ENCODE data around the gene LDHB. TPM values are rescaled to one million over a fixed set of nuclear protein-coding genes. Genes with fewer than 3 reads are reported as not detected.

Gene LDHB
- total RNA-seq, 1 experiment from 2014 or later = 1,454 TPM

DNA sequence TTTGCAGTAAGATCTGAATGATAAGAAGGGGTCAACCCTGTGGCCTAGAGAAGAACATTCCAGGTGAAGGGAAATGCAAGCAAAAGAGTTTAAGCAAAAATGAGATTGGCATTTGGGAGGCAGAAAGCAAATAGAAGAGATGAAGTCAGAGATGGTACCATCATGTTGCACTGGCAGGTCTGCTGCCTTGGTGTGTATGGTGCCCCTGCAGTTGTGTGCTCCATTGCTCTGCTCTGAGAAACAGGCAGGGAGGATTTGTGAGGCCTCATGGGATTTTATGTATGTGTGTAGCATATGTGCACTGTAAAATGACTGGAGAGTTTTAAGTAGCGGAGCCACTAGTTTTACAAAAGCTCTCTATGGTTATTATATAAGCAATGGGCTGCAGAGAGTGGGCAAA lies 6.6 kb downstream of the LDHB start:
- Histone ChIP-seq H3K36me3 (ENCODE audit: control insufficient read depth in 1 of 2, insufficient read depth in 2 of 2, low read length in 2 of 2) (peaks cover 73 to 92% of the 10 kb centered on the region in 2 experiments), H3K4me2 (ENCODE audit: low read length) (no peak overlapping the region), H3K9me2 (ENCODE audit: insufficient read depth) (no peaks in the 10 kb centered on the region), H3K27me3 (ENCODE audit: insufficient read depth, low read length) (no peaks in the 10 kb centered on the region), H3K79me2 (ENCODE audit: insufficient read depth, low read length) (peaks cover 99% of the 10 kb centered on the region), H3K27ac (ENCODE audit: low read depth, low read length) (no peak overlapping the region), H4K20me1 (ENCODE audit: insufficient read depth) (peaks cover 67% of the 10 kb centered on the region; the same call in 1 of the 2 replicates), H2AFZ (ENCODE audit: low read depth, low read length, poor library complexity, severe bottlenecking) (no peak overlapping the region), H3K4me3 (replicated peaks in 1 of 2; ENCODE audit: low read depth in 1 of 2, low read length in 2 of 2) (no peak overlapping the region), H3K4me1 (ENCODE audit: control insufficient read depth in 1 of 2, insufficient read depth in 2 of 2, low read length in 2 of 2) (peaks cover 0 to 6% of the 10 kb centered on the region in 2 experiments; a peak in 1 of 4 replicates), H3K9me3 (ENCODE audit: control insufficient read depth in 1 of 2, insufficient read depth in 1 of 2, low read depth in 1 of 2, low read length in 2 of 2) (no peaks in the 10 kb centered on the region), H3K9ac (ENCODE audit: low read length) (no peak overlapping the region)
- no peak for DNase-seq (ENCODE audit: low read depth, low spot score)
- CTCF ChIA-PET = no interaction called here
- RAD21 ChIA-PET (ENCODE audit: low non-redundant PET in 1 of 2, low total read pairs in 2 of 2, uncharacterized antibody in 2 of 2, unreplicated experiment in 2 of 2) = no interaction called here
- intact Hi-C loops (cut with micrococcal nuclease) = loop anchor here (10.0 kb wide), 1 partner anchor 216 kb away; the partner anchor contains the start of gene PYROXD1
- no peak for ATAC-seq
- POLR2A ChIA-PET = no interaction called here
- no TSS peak for BruUV-seq (replicated peaks)
- TF ChIP-seq EZH2 (IDR thresholded peaks at IDR 0.05) (no peak), EZH2phosphoT487 (IDR thresholded peaks at IDR 0.05; ENCODE audit: borderline replicate concordance) (no peak), SP1 (IDR thresholded peaks at IDR 0.05; ENCODE audit: low read depth) (no peak), CBX3 (IDR thresholded peaks at IDR 0.05; ENCODE audit: low read depth) (no peak), ZNF274 (IDR thresholded peaks at IDR 0.05; ENCODE audit: low read depth, low read length) (no peak), CEBPB (IDR thresholded peaks at IDR 0.05; ENCODE audit: low read depth) (no peak), TCF7L2 (IDR thresholded peaks at IDR 0.05; ENCODE audit: borderline replicate concordance, extremely low read depth, insufficient read depth, insufficient read length) (no peak), EGR1 (IDR thresholded peaks at IDR 0.05; ENCODE audit: low read depth) (no peak)

DNA sequence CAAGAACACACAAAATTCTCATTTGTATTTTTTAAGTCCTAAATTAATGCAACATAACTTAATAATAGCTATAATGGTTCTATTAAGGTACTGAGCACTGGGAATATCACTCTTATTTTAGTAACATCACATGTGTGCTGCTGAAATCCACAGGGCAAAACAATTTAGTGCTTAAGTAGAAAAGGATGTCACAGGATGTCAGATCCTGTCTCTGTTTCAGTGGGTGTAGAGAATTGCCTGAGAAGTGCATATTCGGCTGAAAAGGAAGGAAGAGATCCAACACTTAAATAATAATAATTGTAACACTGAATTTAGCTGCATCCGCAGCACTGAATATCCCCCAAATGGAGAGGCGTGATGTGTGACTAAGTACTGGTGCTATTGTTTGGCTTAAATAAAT lies 8.6 kb downstream of the LDHB start:
- Histone ChIP-seq H3K4me3 (replicated peaks in 1 of 2; ENCODE audit: low read depth in 1 of 2, low read length in 2 of 2) (no peak overlapping the region), H3K27me3 (ENCODE audit: insufficient read depth, low read length) (no peaks in the 10 kb centered on the region), H3K4me1 (ENCODE audit: control insufficient read depth in 1 of 2, insufficient read depth in 2 of 2, low read length in 2 of 2) (no peaks in the 10 kb centered on the region), H4K20me1 (ENCODE audit: insufficient read depth) (peaks cover 52% of the 10 kb centered on the region; the same call in 1 of the 2 replicates), H3K9me2 (ENCODE audit: insufficient read depth) (no peaks in the 10 kb centered on the region), H3K27ac (ENCODE audit: low read depth, low read length) (no peak overlapping the region), H2AFZ (ENCODE audit: low read depth, low read length, poor library complexity, severe bottlenecking) (no peak overlapping the region), H3K79me2 (ENCODE audit: insufficient read depth, low read length) (peaks cover 99% of the 10 kb centered on the region), H3K9me3 (ENCODE audit: control insufficient read depth in 1 of 2, insufficient read depth in 1 of 2, low read depth in 1 of 2, low read length in 2 of 2) (no peaks in the 10 kb centered on the region), H3K36me3 (ENCODE audit: control insufficient read depth in 1 of 2, insufficient read depth in 2 of 2, low read length in 2 of 2) (peaks cover 78 to 83% of the 10 kb centered on the region in 2 experiments), H3K9ac (ENCODE audit: low read length) (no peak overlapping the region), H3K4me2 (ENCODE audit: low read length) (no peak overlapping the region)
- BruUV-seq (replicated peaks) = no TSS peak
- intact Hi-C loops (cut with micrococcal nuclease) = no loop called here
- ChIA-PET POLR2A (interaction anchor here (2.6 kb wide), 1 partner anchor 9 kb away, joined by 10 read pairs; the partner anchor contains the start of gene LDHB), CTCF (no interaction called here), RAD21 (ENCODE audit: low non-redundant PET in 1 of 2, low total read pairs in 2 of 2, uncharacterized antibody in 2 of 2, unreplicated experiment in 2 of 2) (no interaction called here)
- no peak for ATAC-seq
- no peak for DNase-seq (ENCODE audit: low read depth, low spot score)
- TF ChIP-seq CBX3 (IDR thresholded peaks at IDR 0.05; ENCODE audit: low read depth) (no peak), SP1 (IDR thresholded peaks at IDR 0.05; ENCODE audit: low read depth) (no peak), CEBPB (IDR thresholded peaks at IDR 0.05; ENCODE audit: low read depth) (no peak), CTCF (IDR thresholded peaks at IDR 0.05 in 2 of 3, conservative IDR thresholded peaks at IDR 0.05 in 1 of 3; ENCODE audit: borderline replicate concordance in 1 of 3, insufficient read depth in 1 of 3, low read depth in 2 of 3, low read length in 2 of 3) (no peak), ELF1 (IDR thresholded peaks at IDR 0.05; ENCODE audit: borderline replicate concordance, low read depth) (no peak), EZH2 (IDR thresholded peaks at IDR 0.05) (no peak), ATF3 (IDR thresholded peaks at IDR 0.05) (no peak), FOSL1 (IDR thresholded peaks at IDR 0.05; ENCODE audit: low read depth) (no peak), RAD21 (IDR thresholded peaks at IDR 0.05; ENCODE audit: low read depth) (no peak), MAX (IDR thresholded peaks at IDR 0.05) (no peak)
- TF ChIP-seq, protein P1, sequence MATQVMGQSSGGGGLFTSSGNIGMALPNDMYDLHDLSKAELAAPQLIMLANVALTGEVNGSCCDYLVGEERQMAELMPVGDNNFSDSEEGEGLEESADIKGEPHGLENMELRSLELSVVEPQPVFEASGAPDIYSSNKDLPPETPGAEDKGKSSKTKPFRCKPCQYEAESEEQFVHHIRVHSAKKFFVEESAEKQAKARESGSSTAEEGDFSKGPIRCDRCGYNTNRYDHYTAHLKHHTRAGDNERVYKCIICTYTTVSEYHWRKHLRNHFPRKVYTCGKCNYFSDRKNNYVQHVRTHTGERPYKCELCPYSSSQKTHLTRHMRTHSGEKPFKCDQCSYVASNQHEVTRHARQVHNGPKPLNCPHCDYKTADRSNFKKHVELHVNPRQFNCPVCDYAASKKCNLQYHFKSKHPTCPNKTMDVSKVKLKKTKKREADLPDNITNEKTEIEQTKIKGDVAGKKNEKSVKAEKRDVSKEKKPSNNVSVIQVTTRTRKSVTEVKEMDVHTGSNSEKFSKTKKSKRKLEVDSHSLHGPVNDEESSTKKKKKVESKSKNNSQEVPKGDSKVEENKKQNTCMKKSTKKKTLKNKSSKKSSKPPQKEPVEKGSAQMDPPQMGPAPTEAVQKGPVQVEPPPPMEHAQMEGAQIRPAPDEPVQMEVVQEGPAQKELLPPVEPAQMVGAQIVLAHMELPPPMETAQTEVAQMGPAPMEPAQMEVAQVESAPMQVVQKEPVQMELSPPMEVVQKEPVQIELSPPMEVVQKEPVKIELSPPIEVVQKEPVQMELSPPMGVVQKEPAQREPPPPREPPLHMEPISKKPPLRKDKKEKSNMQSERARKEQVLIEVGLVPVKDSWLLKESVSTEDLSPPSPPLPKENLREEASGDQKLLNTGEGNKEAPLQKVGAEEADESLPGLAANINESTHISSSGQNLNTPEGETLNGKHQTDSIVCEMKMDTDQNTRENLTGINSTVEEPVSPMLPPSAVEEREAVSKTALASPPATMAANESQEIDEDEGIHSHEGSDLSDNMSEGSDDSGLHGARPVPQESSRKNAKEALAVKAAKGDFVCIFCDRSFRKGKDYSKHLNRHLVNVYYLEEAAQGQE (IDR thresholded peaks at IDR 0.05; ENCODE audit: low read depth) = no peak

Measured in HCT116 (cell line).